Hair follicular keratinocyte (primary cell): ENCODE measurements around the gene CCDC124. TPM values are rescaled to one million over a fixed set of nuclear protein-coding genes. Genes with fewer than 3 reads are reported as not detected.

Experiments
- total RNA-seq: library from RNA; depleted of rRNA; stranded (reverse); fragments of >200 nt; gene quantifications from 2 replicates; pipeline ENCODE4 v1.2.3, GENCODE V29; 2015

The CCDC124 gene
- 62.5 and 103 TPM in 2 replicates for total RNA-seq

GRCh38 chr19:17932485-17933338, at the start of gene CCDC124:
TSS of gene CCDC124 (plus strand) at chr19:17933015. CDS start at chr19:17936421, 3,406 bp downstream.

GRCh38 chr19:17966550-17967256, 33.9 kb downstream of the CCDC124 start, which contains the start of gene KCNN1:
TSS of gene KCNN1 (plus strand) at chr19:17967107. CDS start at chr19:17973889, 6,782 bp downstream.

Other genes with a start within 250 kb of the CCDC124 start
- gene UNC13A, start 244.7 kb upstream of the CCDC124 start, total RNA-seq, result 0.04 and 0.55 TPM in 2 replicates
- gene MAP1S, start 213.5 kb upstream of the CCDC124 start, total RNA-seq, result 22.2 and 25.0 TPM in 2 replicates
- 1.4 and 3.7 TPM in 2 replicates for gene FCHO1, start 181.5 kb upstream of the CCDC124 start, total RNA-seq
- 8.0 and 13.7 TPM in 2 replicates for gene B3GNT3, start 137.9 kb upstream of the CCDC124 start, total RNA-seq
- gene INSL3, start 111.5 kb upstream of the CCDC124 start, total RNA-seq, result not detected in 2 replicates
- 0.42 and 1.6 TPM in 2 replicates for gene JAK3, start 85.0 kb upstream of the CCDC124 start, total RNA-seq
- gene RPL18A, start 73.1 kb upstream of the CCDC124 start, total RNA-seq, result 1,779 and 2,048 TPM in 2 replicates
- not detected in 2 replicates for gene SLC5A5, start 61.1 kb upstream of the CCDC124 start, total RNA-seq
- gene KCNN1, start 34.1 kb downstream of the CCDC124 start, total RNA-seq, result not detected in 2 replicates
- gene ARRDC2, start 75.2 kb downstream of the CCDC124 start, total RNA-seq, result 6.4 and 8.2 TPM in 2 replicates
- gene IL12RB1, start 153.9 kb downstream of the CCDC124 start, total RNA-seq, result not detected in 2 replicates
- 2.4 and 3.3 TPM in 2 replicates for gene MAST3, start 164.8 kb downstream of the CCDC124 start, total RNA-seq
- 13.4 and 14.3 TPM in 2 replicates for gene PIK3R2, start 220.1 kb downstream of the CCDC124 start, total RNA-seq
- 22.6 and 27.0 TPM in 2 replicates for gene IFI30, start 240.8 kb downstream of the CCDC124 start, total RNA-seq